Measurements from ENCODE around the gene TIGAR.

TIGAR gene

GRCh38 chr12:4308334-4308950 lies 12.6 kb upstream of the TIGAR start:
- DNase-seq: no peak

DNA sequence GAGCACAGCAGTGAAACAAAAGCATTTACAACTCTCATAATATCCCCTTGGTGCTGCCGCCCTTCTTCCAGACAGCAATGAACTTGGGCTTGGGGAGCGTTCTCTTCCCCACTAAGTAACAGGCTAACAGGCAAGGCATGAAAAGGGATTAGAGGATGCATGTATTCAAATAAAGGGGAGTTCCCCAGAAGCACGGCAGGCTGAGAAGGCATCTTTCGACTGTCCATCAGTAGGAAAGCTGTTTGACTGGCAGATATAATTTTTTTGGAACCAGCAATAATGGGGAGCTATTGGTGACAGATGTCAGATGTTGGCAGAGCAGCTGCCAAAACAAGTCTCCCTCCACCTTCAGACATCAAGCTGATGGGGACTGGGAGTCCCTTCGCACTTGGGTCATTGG lies 9.2 kb upstream of the TIGAR start:
- no peak for DNase-seq

- DNase-seq: no peak
Observed at GRCh38 chr12:4312251-4312650, 8.8 kb upstream of the TIGAR start.

GRCh38 chr12:4320497-4320852 lies 538 bp upstream of the TIGAR start:
- DNase-seq: peak in 1 of 2 experiments; percentile 59

DNA sequence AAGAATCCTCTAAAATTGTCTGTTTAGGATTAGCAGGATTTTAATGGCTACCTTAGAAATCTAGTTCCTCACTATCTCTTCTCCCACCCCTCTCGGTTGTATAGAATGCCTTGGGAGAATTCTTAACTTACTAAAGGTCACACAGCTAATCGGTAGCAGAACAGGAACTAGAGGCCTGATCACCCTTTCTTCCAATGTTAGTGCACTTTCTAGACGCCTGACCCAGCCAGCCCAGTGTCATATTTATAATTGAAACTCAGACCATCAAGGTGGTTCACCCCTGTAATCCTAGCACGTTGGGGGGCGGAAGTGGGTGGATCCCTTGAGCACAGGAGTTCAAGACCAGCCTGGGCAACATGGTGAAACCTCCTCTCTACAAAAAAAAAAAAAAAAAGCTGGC lies 1.7 kb downstream of the TIGAR start:
- DNase-seq: no peak

- no peak for DNase-seq
Observed at GRCh38 chr12:4323396-4323795, 2.4 kb downstream of the TIGAR start.

- no peak for DNase-seq
Observed at GRCh38 chr12:4324366-4324765, 3.4 kb downstream of the TIGAR start.

DNA sequence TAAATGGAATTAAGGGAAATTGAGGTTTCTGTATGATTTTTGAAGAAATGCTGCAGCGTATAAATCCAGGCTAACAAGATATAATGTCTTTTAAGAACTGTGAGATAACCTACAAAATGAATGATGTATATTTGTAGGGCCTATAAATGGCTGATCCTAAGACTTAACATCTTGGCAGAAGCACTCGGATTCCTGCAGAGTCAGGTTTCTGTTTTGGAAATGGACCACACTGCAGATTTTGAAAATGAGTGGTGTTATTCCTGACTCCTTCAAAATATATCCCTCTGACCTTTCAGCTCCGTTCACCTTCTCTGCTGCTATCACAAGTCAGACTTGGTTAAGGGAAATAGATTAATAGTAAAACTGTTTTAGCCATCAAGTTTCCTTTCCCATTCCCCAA lies 5.0 kb downstream of the TIGAR start:
- DNase-seq: no peak

- no peak for DNase-seq
Observed at GRCh38 chr12:4327293-4327692, 6.3 kb downstream of the TIGAR start.

GRCh38 chr12:4330203-4330602 lies 9.2 kb downstream of the TIGAR start:
- DNase-seq: no peak

DNA sequence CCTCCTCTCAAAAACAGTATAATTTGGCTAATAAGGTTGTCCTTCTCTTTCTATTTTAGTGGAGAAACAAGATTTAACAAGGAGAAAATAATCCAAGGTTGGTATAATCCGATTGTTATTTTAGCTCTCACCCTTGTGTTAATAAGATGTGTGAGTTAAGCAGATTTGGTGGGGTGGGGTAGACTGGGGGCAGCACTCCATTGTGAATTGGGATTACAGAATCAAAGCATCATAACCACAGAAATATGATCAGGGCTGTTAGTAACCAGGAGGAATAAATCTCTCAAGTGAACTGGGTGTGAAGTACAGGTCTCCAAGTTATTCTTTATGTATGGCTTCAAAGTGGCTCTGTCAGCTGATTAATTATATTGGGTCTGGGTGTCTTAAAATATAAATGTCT lies 10.2 kb downstream of the TIGAR start:
- no peak for DNase-seq

DNA sequence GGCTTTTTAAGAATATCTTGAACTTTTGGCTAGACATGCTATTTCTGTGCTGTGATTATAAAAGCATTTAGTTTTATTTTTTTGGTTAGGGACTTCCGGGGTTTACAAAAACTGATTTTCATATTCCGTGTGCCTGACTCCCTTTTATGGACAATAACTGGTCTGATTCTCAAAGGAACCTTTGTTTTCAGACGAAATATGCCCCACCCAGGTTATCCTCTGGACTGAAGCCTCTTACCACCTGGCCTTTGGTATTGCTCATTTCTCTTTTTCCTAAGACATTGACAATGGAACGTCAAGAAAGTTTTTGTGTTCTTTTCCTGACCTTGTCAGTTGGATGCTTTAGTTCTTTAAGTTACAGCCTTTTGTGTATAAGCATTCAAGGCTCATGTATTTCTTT lies 10.8 kb downstream of the TIGAR start:
- DNase-seq: no peak

DNA sequence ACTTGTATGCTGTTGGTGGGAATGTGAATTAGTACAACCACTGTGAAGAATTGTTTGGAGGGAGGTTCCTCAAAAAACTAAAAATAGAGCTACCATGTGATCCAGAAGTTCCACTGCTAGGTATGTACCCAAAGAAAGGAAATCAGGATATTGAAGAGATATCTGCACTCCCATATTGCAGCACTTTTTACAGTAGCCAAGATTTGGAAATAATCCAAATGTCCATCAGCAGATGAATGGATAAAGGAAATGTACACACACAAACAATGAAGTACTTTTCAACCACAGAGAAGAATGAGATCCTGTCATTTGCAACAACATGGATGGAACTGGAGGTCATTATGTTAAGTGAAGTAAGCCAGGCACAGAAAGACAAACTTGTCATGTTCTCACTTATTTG lies 25.9 kb downstream of the TIGAR start:
- DNase-seq: no peak

DNA sequence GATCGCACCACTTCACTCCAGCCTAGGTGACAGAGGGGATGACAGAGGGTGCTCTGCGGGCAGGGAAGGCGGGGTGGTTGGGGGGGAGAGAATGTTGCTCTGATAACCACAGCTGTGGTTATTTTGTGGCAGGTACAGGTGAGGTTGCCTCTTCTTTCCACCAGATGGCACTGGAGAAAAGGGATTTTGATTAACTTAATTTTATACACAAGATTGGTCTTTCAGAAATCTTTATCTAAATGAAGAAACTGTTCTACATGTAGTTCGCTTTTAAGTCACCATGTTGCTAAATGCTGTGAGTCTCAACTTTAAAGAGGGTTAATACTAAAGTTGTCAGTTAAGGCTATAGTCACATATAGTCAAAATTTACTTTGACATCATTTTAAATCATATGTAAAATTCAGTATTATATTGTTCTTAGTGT lies 32.8 kb downstream of the TIGAR start:
- DNase-seq: no peak

GRCh38 chr12:4355156-4356040 lies 34.4 kb downstream of the TIGAR start:
- DNase-seq: no peak

DNA sequence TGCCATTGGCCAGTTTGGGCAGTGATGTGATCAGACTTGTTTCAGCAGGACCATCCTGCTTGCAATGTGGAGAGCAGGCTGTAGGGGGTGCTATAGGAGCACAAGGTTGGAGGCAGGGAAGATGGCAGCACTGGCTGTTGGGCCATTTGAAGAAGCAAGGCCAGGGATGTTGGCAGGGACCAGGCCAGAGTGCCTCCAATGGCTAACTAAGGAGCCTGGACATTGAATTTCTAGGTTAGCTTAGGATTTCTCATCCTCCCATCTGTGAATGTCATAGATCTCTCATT lies 35.0 kb downstream of the TIGAR start:
- DNase-seq: no peak

GRCh38 chr12:4366090-4366489 lies 45.1 kb downstream of the TIGAR start:
- DNase-seq: no peak

DNA sequence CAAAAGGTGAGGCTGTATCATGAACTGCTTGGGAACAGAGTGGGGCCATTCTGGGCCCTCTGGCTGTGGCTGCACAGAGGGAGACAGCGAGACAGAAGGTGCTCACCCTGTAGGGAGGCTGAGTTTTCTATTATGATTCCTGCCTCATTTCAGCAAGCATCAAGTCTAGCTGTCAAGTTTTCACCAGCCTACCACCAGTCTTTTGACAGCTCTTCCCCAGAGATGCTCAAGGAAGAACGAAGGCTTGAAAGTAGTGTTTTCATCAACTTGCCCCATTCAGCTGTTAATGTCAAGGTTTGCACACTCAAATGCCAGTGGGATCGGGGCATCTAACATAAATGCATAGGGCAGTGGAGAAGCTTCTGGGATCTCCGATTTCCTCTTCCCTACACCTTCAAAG lies 48.5 kb downstream of the TIGAR start:
- no peak for DNase-seq

- DNase-seq: no peak
Observed at GRCh38 chr12:4370265-4370664, 49.3 kb downstream of the TIGAR start.

- DNase-seq: no peak
Observed at GRCh38 chr12:4372653-4373052, 51.6 kb downstream of the TIGAR start.

DNA sequence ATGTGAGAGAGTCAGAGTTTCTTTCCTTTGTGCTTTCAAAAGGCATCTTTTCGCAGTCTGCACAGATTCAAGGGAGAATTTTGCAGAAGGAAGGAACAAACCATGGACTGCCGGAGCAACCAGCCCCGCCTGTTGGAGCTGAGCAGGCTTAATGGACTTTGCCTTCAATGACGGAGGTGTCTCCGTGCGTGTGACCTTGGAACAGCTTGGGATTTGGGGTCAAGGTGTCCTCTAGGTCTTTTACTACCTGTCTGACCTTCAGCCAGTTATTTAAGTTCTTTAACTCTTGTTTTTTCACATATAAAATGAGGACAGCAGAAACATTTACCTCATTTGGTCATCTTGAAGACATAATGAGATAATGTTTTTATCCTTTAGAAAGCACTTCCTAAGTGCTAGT lies 54.4 kb downstream of the TIGAR start:
- no peak for DNase-seq

DNA sequence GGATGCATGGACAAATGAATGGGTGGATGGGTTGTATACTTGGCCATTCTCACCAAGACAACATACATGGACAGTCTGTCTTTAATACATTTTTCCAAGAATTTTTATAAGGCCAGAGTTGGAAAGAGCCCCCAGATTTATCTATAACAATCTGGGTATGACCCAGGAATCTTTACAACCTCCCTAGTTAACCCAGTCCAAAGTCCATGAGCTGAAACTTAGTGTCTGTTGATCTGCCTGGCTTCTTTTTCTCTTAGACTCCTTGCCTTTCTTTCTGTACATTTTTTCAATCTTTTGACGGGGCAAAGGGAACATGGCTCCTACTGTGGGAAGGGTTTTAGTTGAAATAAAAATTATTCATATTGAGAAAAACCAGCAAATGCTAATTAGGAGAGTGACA lies 57.8 kb downstream of the TIGAR start:
- no peak for DNase-seq

DNA sequence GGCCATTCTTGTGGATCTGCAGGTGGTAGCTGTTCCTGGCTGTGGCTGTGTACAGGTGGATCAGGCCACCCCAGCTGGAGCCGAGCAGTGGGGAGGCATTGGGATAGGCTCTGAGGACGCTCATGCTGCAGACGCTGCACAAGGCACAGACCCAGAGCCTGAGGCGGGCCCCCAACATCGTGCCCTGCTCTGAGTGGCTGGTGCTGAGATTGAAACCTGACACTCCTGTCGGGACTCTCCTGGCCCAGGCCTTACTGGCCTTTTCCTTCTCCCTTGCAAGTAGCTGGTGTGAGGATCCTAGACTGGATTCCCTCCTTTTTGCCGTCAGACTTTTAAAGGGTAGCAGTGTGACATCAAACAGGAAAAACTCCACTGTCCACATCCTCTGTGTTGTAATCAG lies 58.4 kb downstream of the TIGAR start, which contains the start of gene FGF23:
FGF23 (minus strand) TSS at position 308 of the 400 bp plus-strand sequence; CDS start at position 178, 130 bp downstream.
- DNase-seq: no peak

DNA sequence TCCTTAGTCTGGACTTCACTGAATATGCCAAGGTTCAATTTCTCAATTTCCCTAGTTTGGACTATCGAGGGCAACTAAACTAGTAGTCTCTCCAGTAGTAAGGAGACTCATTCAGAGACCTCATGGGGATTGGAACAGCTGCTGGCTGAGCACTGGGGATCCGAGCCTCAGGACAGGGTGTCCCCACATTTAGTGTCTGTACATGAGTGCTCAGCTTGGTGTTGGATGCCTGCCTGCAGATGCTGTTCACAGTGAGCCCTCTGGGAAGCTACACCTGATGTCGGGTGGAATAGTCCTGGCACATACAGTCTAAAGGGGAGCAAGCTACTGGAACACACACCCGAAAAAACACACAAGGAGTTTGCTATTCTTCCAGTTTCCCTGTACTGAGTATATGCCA lies 59.3 kb downstream of the TIGAR start:
- no peak for DNase-seq

- DNase-seq: no peak
Observed at GRCh38 chr12:4383304-4383865, 62.4 kb downstream of the TIGAR start.
